ENCODE data around the gene ACAP2.

- TF ChIP-seq, protein P1, sequence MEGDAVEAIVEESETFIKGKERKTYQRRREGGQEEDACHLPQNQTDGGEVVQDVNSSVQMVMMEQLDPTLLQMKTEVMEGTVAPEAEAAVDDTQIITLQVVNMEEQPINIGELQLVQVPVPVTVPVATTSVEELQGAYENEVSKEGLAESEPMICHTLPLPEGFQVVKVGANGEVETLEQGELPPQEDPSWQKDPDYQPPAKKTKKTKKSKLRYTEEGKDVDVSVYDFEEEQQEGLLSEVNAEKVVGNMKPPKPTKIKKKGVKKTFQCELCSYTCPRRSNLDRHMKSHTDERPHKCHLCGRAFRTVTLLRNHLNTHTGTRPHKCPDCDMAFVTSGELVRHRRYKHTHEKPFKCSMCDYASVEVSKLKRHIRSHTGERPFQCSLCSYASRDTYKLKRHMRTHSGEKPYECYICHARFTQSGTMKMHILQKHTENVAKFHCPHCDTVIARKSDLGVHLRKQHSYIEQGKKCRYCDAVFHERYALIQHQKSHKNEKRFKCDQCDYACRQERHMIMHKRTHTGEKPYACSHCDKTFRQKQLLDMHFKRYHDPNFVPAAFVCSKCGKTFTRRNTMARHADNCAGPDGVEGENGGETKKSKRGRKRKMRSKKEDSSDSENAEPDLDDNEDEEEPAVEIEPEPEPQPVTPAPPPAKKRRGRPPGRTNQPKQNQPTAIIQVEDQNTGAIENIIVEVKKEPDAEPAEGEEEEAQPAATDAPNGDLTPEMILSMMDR (IDR thresholded peaks at IDR 0.05) = no peak
- no peak for TF ChIP-seq POLR2A (IDR thresholded peaks at IDR 0.05)
Measured at GRCh38 chr3:195337747-195338146, 105.1 kb downstream of the ACAP2 start.
